Spleen (tissue), 7 donors: Measurements from ENCODE around the gene KLK5.

Experiments
- POLR2A ChIP-seq, 3 donors: fragments of 450-650 bp; IDR thresholded peaks; one replicate each; pipeline ENCODE4 v1.5.1; 2017; ENCODE audit warnings: antibody characterized with exemption in 3 of 3, mild to moderate bottlenecking in 1 of 3
- TF ChIP-seq, protein P1 (sequence below), 11 experiments: fragments of 200-600 bp in 7 of 11; fragments of 450-650 bp in 4 of 11; sonication (generic) in 4 of 11; IDR thresholded peaks in 8 of 11; conservative IDR thresholded peaks in 3 of 11; 1 replicate in 7 of 11; 2 replicates in 4 of 11; pipeline versions ENCODE4 v1.4.0 to v1.8.0; 2016 to 2021; ENCODE audit warnings: antibody characterized with exemption in 11 of 11, inconsistent platforms in 4 of 11, mild to moderate bottlenecking in 1 of 11
- donor health status: DM: no; HTN: no; CAD: no; lungs with moderate emphysema.
- donor health status: DM: no; HTN: no; CAD: no.
- donor health status: DM: no; HTN: no; CAD: no.

DNA sequence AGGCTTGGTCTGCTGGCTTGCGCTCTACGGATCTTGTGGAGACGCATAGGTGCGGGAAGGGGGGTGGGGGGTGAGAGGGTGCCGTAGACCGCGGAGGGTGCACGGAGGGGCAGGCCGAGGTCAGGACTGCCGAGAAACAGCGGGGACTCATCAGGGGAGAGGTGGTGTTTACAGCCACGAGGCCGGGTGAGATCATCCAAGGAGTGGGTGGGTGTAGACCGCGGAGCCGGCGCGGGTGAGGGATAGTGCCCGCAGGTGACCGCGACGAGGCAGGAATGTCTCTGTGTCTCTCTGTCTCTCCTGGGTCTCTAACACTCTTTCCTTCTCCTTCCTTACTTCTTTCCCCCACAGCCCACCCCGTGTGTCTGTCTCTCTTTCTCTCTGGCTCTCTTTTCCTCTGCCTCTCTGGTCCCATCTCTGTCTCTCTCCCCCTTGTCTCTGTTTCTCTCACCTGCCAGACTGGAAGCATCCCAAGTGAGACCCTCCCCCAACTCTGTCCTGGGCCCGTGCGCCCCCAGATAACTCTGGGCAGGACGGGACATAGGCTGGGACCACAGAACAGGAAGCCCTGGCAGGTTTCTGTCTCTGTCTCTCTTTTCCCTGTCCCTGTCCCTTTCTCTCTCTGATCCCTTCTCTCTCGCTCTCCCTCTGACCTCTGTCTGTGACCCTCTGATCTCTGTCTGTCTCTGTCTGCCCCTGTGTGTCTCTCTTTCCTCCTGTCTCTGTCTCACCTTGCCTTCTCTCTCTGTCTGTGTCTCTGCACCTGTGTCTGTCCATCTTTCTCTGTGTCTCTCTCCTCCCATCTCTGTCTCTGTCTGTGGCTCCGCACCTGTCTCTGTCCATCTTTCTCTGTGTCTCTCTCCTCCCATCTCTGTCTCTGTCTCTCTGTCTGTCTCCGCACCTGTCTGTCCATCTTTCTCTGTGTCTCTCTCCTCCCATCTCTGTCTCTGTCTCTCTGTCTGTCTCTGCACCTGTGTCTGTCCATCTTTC, 39.8 kb downstream of the KLK5 start:
- no peak for TF ChIP-seq POLR2A (IDR thresholded peaks at IDR 0.05)
- TF ChIP-seq, protein P1, sequence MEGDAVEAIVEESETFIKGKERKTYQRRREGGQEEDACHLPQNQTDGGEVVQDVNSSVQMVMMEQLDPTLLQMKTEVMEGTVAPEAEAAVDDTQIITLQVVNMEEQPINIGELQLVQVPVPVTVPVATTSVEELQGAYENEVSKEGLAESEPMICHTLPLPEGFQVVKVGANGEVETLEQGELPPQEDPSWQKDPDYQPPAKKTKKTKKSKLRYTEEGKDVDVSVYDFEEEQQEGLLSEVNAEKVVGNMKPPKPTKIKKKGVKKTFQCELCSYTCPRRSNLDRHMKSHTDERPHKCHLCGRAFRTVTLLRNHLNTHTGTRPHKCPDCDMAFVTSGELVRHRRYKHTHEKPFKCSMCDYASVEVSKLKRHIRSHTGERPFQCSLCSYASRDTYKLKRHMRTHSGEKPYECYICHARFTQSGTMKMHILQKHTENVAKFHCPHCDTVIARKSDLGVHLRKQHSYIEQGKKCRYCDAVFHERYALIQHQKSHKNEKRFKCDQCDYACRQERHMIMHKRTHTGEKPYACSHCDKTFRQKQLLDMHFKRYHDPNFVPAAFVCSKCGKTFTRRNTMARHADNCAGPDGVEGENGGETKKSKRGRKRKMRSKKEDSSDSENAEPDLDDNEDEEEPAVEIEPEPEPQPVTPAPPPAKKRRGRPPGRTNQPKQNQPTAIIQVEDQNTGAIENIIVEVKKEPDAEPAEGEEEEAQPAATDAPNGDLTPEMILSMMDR (IDR thresholded peaks at IDR 0.05 in 8 of 11, conservative IDR thresholded peaks at IDR 0.05 in 3 of 11) = no peak
